Type B pancreatic cell (in vitro differentiated cells): ENCODE measurements around the gene ANXA2. TPM values are rescaled to one million over a fixed set of nuclear protein-coding genes. Genes with fewer than 3 reads are reported as not detected.
A peak's percentile ranks its signal among the peaks of the same experiment; 100 is the strongest.
"Not testable (repeated sequence)": the region's sequence is repeated elsewhere in the genome, so short reads cannot be mapped to it uniquely, and the experiment has no call there.

Experiments
- DNase-seq: peaks from one replicate; pipeline ENCODE4 v3.0.0; 2021; ENCODE audit warnings: mixed read lengths; ENCODE audit not compliant: unreplicated experiment; ENCODE audit errors: extremely low spot score
- H3K27ac Mint-ChIP-seq: 2 replicates; pipeline ENCODE4 v1.8.0; 2021; ENCODE audit warnings: mild to moderate bottlenecking, mixed read lengths
- H3K27me3 Mint-ChIP-seq: 2 replicates; pipeline ENCODE4 v1.8.0; 2021; ENCODE audit warnings: mixed read lengths
- H3K36me3 Mint-ChIP-seq: 2 replicates; pipeline ENCODE4 v1.8.0; 2021; ENCODE audit warnings: mixed read lengths
- H3K4me1 Mint-ChIP-seq: one replicate; pipeline ENCODE4 v1.8.0; 2021; ENCODE audit warnings: mixed read lengths; ENCODE audit not compliant: unreplicated experiment
- H3K4me3 Mint-ChIP-seq: 2 replicates; pipeline ENCODE4 v1.8.0; 2021; ENCODE audit warnings: mild to moderate bottlenecking, mixed read lengths
- H3K9me3 Mint-ChIP-seq: 2 replicates; pipeline ENCODE4 v1.8.0; 2021; ENCODE audit warnings: mixed read lengths
- CTCF ChIP-seq: fragments of 200-600 bp; sonication (generic); conservative IDR thresholded peaks from 2 replicates; pipeline ENCODE4 v1.5.0; 2021; ENCODE audit warnings: antibody characterized with exemption, mild to moderate bottlenecking
- total RNA-seq: library from RNA; stranded (reverse); gene quantifications from 2 replicates; pipeline ENCODE4 v1.2.1, GENCODE V29; 2021; ENCODE audit warnings: low replicate concordance

The ANXA2 gene
- total RNA-seq, 1 donor from 2014 or later = 493 TPM

- no peak overlapping the region for H3K4me3 Mint-ChIP-seq
- no peaks in the 10 kb centered on the region for H3K9me3 Mint-ChIP-seq
- no peak for DNase-seq
- no peak for TF ChIP-seq CTCF
- peaks cover 28% of the 10 kb centered on the region for H3K36me3 Mint-ChIP-seq
- no peaks in the 10 kb centered on the region for H3K27me3 Mint-ChIP-seq
- peaks cover 25% of the 10 kb centered on the region for H3K4me1 Mint-ChIP-seq
- H3K27ac Mint-ChIP-seq = peak overlapping the region; percentile 75
Observed at GRCh38 chr15:60362321-60363086, 35.3 kb downstream of the ANXA2 start.

GRCh38 chr15:60359738-60360137, 38.0 kb downstream of the ANXA2 start:
- TF ChIP-seq CTCF = peak; percentile 87
- H3K4me1 Mint-ChIP-seq = peaks cover 25% of the 10 kb centered on the region
- peaks cover 35% of the 10 kb centered on the region for H3K36me3 Mint-ChIP-seq
- not testable (repeated sequence) for H3K27me3 Mint-ChIP-seq, DNase-seq, H3K9me3 Mint-ChIP-seq, H3K4me3 Mint-ChIP-seq
- peak overlapping the region; percentile 63 for H3K27ac Mint-ChIP-seq

- peaks cover 32% of the 10 kb centered on the region for H3K36me3 Mint-ChIP-seq
- no peak for DNase-seq
- H3K27me3 Mint-ChIP-seq = no peaks in the 10 kb centered on the region
- peak overlapping the region; percentile 63 for H3K27ac Mint-ChIP-seq
- H3K4me1 Mint-ChIP-seq = peaks cover 25% of the 10 kb centered on the region
- H3K4me3 Mint-ChIP-seq = no peak overlapping the region
- TF ChIP-seq CTCF = no peak
- no peaks in the 10 kb centered on the region for H3K9me3 Mint-ChIP-seq
Observed at GRCh38 chr15:60358935-60359682, 38.7 kb downstream of the ANXA2 start.

GRCh38 chr15:60356832-60357231, 41.0 kb downstream of the ANXA2 start:
- no peaks in the 10 kb centered on the region for H3K9me3 Mint-ChIP-seq
- peaks cover 6% of the 10 kb centered on the region for H3K4me1 Mint-ChIP-seq
- peaks cover 27% of the 10 kb centered on the region for H3K36me3 Mint-ChIP-seq
- DNase-seq = no peak
- no peak overlapping the region for H3K4me3 Mint-ChIP-seq
- H3K27me3 Mint-ChIP-seq = no peaks in the 10 kb centered on the region
- TF ChIP-seq CTCF = no peak
- H3K27ac Mint-ChIP-seq = no peak overlapping the region

GRCh38 chr15:60355148-60355857, 42.5 kb downstream of the ANXA2 start:
- Mint-ChIP-seq H3K27ac (peak overlapping the region; percentile 3), H3K4me1 (peaks cover 6% of the 10 kb centered on the region), H3K4me3 (no peak overlapping the region), H3K9me3 (no peaks in the 10 kb centered on the region), H3K36me3 (peaks cover 36% of the 10 kb centered on the region), H3K27me3 (no peaks in the 10 kb centered on the region)
- DNase-seq = no peak
- no peak for TF ChIP-seq CTCF
